ENCODE results near the gene ZNF516.

The ZNF516 gene

DNA sequence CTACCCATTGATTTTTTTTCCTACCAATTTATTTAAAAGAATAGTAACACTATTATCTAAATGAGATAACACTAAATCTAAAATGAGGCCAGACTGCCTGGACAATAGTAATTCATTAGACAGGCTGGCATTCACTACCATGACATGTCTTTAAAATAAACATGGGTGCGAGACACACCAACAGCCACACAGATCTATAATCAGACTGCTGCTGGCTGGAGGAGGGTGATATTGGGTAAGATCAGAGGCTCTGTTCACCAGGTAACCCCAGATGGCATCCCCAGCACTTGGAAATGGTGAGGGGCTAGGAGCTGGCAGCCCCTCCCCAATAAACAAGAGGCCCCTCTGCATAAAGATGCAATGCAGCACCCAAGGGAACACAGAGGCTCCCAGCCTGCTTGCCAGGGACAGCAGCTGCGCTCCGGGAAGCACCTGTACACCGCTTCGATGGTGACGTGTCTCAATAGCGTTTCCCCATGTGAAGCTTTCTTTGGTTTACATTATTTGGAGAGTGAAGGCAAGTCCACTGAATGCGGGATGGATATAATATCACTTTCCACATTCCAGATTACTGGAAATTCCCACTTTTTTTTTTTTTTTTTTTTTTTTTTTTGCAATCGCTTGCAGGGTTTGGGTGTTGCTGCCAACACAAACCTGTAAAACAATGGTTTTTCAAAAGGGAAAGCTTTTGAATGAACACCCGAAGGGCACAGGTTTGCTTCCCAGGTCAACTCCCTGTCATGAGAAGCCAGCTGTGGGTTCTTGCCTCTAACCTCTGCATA lies 159.0 kb downstream of the ZNF516 start:
- DNase-seq, result no peak

DNA sequence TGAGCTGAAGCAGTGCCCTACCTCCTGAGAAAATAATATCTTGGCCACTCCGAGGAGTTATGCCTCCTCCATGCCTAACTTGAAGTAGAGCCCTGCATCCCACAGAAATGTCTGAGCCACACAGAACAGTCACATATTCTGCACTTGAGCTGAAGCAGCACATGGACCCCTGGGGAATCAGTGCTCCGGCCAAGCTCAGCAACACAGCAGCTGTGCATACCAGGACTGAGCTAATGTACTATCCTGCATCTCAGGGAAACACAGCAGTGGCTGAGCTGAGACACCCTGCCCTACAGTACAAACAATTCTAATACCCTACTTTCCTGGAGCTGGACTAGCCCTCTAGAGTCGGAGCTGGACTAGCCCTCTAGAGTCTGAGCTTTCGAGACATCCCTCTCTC lies 166.9 kb downstream of the ZNF516 start:
- DNase-seq, result no peak

DNA sequence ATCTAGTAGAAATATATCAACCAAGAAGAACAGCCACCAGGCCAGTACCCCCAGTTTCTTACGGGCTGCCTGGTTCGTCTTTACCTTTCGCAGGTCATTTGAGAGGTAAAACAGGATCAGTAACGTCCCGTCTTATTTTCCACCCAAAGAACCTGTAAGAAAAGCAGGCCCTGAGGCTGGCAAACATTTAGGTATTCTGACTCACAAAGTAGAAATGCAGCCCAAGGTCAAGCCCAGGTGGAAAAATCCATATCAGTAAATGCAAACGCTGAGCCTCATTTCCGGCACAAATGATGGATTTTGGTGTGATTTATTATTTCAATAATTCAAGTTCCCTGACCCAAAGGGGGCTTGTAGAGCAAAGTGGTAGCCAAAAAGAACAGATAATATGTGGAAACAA lies 171.2 kb downstream of the ZNF516 start:
- no peak for DNase-seq

DNA sequence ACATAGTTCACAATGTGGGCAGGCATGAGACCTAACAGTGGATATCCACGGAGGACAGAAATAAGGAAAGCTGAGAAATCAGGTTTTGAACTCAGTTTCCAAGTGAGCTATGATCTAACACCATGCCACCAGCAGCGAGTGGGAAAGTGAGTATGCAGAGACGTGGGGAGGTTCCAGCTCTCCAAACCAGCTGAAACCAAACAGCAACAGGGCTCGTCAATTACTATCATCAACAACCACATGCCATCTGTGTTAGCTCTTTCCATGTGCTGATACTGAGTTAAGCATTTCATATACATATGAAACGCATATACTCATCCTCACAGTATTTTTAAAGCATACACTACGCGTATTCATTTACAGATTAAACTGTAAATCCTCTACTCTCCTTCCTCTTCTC lies 172.4 kb downstream of the ZNF516 start:
- no peak for DNase-seq

DNA sequence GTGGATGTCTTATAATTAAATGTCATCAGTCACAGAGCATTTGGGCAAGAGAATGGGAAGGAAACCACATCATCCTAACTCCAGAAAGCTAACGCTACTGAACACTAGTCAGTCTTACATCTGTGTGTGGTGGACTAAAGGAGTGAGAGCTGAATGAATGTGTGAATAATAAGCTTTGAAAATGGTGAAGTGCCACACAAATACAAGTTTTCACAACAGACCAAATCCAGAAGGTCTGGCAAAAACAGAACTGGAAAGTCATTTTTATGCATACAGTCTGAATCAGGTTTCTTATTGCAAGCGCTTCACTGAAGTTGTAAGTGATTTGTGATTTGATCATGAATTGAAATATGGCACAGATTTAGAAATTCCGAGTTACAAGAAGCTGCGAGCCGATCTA lies 175.7 kb downstream of the ZNF516 start:
- no peak for DNase-seq

DNA sequence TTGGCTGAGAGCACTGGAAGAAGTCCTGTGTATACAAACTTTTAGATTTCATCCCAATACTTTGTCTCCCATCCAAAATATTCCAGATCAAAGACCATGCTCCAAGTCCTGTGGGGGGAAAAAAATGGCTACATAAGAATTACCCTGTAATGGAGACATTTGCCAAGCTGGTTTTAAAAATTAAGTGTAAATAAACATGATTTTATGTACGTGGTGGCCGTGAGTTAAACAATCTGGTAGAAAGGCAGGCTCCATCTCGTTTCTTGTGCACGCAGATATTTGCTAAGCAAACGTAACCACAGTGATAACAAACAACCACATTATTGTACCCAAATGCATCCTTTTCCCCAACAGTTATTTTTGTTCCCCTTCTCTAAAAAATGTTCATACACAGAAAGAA lies 176.4 kb downstream of the ZNF516 start:
- no peak for DNase-seq

DNA sequence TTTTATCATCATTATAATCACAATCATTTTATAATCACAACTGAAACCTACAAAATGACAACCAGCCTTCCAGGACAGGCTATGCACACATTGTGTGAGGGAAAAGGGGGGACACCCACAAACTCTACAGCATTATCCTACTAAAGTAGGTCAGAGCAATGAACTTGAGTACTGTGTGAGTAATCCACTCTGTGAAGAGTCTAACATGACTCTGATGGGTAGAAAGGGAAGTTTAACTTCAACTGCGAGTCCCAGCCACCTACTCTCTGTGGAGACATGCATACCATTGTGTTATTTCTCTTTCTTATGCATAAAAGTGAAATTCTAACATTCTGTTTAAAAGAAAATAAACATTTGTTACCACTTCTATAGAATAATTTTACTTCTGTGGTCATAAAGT lies 177.9 kb downstream of the ZNF516 start:
- no peak for DNase-seq

DNA sequence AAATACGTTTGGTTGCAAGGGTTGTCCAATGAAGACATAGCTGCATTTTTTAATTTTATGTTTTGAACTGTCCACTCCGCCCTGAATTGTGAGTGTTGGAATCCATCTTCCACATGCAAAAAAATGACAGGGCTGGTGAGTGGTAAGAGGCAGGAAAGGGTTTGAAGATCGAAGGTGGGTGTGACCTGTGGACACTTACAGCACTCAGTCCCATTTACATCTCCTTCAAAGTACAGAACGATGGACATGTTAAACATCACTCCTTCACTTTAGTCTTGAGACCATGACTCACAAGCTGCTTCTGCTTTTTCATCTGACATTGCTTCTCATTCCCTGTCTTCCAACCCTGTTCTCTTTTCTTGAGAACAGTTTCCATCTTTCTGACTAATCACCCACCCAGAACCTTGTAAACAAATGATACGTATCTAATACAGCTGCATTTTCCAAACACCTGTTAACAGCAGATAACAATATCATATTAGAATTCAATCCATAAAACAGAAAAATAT lies 179.3 kb downstream of the ZNF516 start:
- no peak for DNase-seq

DNA sequence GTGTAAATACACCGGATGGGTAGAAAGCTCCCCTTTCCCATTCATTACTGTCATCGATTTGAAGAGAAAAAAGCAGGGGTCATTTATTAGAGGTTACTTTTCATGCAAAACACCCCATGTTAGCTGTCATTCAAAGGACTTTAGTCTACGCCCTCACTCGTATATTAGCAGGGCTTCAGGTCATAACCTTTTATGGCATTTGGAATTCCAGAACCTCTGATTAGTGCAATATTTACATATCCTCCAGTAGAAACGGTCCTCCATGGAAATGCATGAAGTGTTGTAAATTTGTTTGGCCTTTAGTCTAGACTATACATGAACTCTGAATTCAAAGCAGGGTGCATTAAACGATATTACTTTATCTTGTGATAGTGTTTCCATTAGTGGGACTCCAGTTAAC lies 180.5 kb downstream of the ZNF516 start:
- DNase-seq, result no peak

DNA sequence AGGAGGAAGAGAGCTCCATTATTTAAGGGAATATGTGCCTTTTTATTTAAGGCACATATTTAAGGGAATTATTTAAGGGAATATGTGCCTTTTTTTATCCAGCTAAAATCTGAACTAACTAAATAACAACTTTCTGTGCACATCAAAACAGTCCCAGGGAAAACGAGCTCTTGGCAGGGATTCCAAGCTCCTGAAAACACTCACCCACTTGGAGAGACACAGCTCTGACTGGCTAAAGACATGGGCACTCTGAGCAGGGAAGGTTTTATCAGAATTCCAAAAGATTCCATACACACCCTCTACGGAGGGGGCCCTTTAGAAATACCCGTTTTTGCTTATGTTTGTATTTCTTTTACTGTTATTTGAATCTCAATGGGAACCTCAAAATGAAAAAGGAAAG lies 181.0 kb downstream of the ZNF516 start:
- DNase-seq, result no peak
